Pulmonary artery endothelial cell (primary cell): ENCODE results near the gene MYL12A. TPM values are rescaled to one million over a fixed set of nuclear protein-coding genes. Genes with fewer than 3 reads are reported as not detected.

Experiments used
- DNase-seq: peaks from one replicate; pipeline ENCODE4 v3.0.0-alpha.2; 2011; ENCODE audit warnings: low read depth, low spot score
- total RNA-seq: library from RNA; depleted of rRNA; stranded (reverse); fragments of >200 nt; gene quantifications from 2 replicates; pipeline ENCODE4 v1.2.3, GENCODE V29; 2014

MYL12A gene
- total RNA-seq, 1 donor from 2014 or later, result 1,553 TPM

DNA sequence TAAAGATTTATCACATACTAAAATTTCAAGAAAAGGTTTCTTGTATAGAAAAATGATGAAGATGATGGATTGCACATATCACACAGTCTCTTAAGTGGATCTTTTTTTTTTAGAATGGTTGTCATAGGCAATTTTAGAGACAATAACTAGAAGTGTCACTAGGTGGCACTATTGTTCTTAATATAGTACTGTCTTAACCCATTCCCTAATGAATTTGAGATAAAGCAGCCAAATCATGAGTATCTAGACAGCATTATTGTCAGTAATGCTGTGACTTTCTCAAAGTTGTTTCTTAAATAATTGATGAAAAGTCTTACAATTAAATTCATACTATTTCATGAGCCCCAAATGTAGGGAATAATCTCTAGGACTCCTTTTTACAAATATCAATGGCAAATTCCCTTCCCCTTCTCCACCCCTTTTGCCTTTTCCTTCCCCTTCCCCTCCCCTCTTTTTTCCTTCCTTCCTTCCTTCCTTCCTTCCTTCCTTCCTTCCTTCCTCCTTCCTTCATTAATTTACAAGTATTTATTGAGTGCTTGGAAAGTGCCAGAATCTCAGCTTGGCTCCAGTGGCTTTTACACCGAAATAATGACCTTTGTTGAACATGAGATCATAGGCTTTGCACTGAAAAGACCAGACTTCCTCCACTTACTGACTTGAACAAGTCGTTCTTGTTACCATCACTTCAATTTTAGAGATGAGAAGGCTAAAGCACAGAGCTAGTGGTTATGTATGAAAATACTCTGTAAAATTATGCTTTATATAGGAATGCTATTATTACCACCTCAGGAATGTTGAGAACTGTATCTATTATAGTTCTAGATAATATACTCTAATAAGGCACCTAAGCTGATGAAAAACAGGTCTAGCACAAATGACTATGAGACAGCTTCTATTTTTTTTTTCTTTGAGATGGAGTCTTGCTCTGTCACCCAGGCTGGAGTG lies 34.1 kb downstream of the MYL12A start:
- no peak for DNase-seq

DNA sequence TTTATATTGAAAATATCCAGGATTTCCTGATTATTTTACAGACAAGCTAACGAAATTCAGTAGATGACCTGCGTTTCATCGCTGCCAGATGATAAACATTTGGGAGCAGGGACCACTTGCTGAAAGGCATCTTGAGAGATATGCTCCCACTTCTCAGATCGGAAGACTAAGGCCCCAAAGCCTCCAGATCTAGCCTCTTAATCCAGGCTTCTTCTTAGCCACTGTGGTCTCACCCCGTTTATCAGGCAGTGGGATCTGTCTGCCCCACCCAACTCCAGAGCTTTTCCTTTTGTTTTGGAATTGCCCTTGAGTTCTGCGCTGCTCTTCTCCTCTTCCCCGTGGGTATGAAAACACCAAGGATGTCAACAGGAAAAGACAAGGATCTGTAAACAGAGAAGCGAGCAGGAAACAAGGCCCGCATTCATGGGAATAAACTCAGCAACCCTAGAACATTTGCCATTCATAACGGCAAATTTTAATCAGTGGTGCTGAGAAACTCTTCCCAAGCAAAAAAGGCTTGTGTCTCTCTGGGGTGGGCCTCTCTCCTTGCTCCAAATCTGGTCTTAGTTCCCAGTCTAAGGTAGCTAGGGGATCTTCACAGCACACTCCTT lies 35.8 kb downstream of the MYL12A start:
- no peak for DNase-seq

DNA sequence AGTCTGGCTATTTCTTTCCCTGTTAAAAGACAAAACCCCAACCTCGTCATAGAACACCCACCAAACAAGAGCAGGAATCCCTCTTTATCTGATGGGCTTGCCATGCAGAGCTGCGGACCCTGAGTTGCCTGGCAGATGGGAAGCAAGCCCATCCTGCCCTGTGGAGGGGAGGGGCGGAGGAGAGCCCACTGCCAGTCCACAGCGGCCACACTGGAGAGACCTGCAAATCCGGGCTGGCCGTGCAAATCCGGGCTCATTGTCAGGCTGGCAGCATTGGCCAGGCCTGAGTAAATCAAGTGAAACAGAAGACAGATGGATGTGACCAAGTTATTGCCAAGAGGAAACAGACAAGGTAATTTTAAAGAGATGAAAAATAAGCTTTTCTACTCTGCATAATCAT lies 36.3 kb downstream of the MYL12A start:
- no peak for DNase-seq

DNA sequence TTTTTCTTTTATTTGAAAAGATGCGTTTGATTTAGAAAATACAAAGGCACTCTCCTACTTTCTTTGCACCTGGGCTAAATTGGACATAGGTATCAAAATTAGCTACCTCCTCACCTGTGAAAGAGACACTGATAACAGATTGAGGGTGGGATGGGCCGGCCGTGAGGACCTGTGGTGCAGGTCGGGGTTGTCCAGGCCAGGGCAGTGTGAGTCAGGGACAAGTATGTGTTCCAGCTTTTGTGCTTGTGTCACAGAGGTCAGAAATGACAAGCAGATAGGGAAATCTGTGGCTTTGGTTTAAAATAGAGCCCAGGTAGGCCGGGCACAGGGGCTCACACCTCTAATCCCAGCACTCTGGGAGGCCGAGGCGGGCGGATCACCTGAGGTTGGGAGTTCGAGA lies 36.9 kb downstream of the MYL12A start:
- DNase-seq, result no peak

DNA sequence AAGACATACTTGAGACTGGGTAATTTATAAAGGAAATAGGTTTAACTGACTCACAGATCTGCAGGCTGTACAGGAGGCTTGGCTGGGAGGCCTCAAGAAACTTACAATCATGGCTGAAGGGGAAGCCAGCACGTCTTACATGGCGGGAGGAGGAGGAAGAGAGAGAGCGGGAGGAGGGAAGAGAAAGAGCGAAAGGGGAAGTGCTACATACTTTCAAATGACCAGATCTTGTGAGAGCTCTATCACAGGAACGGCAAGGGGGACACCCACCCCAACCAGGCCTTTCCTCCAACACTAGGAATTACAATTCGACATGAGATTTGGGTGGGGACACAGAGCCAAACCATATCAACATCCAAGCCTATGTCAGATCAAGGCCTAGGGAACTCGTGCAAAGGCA lies 38.6 kb downstream of the MYL12A start:
- no peak for DNase-seq

DNA sequence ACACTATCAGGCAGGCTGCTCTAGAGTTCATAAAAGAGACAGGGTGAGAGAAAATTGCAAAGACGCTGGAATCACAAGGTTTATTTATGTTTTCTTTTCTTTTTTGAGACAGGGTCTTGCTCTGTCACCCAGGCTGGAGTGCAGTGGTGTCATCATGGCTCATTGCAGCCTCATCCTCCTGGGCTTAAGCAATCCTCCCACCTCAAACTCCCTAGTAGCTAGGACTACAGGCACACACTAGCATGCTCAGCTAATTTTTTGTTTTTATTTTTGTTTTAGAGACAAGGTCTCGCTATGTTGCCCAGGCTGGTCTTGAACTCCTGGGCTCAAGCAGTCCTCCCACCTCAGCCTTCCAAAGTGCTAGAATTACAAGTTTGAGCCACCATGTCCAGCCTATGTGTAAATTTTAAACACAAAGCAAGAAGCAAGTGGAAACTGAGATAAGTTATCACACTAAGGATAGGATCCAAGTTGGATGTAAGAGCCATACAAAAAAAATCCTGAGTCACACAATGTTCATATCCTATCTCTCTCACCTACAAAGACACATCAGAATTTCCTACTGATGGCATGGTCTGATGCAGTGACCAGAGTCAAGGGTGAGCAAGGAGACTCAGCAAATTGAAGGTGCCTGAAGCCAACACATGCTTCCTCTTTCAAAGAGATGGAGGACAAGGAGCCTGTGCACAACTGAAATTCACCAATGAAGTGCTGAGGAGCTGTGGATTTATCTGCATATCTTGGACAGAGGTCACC lies 45.8 kb downstream of the MYL12A start:
- no peak for DNase-seq

DNA sequence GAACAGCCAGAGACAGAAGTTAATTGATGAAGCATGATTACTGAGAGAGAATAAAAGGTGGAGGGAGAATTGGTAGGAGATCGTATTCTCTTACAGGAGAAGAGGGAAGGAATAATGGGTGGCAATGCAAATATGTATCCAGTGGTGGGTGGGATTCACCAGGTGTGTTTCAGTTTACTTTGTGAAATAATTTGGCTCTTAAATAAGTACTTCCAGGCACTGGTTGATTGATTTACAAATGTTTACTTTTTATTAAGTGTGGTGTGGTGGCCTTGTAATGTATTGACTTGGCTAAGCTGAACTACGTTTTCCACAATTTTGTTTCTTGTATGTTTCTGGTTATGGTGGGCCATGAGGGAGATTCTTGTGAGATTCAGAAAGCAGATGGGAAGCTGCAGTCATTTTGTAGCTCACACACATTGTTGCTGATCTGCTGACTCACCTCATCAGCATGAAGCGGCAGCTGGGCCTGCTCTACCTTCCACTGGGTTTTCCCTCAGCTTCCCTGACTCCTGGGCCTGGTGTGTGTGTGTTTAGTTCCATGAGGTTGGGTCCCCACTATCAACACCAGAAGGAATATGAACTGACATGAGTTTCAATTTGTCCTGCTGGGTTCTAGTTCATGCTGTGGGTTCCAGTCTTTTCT lies 47.0 kb downstream of the MYL12A start:
- DNase-seq, result no peak

DNA sequence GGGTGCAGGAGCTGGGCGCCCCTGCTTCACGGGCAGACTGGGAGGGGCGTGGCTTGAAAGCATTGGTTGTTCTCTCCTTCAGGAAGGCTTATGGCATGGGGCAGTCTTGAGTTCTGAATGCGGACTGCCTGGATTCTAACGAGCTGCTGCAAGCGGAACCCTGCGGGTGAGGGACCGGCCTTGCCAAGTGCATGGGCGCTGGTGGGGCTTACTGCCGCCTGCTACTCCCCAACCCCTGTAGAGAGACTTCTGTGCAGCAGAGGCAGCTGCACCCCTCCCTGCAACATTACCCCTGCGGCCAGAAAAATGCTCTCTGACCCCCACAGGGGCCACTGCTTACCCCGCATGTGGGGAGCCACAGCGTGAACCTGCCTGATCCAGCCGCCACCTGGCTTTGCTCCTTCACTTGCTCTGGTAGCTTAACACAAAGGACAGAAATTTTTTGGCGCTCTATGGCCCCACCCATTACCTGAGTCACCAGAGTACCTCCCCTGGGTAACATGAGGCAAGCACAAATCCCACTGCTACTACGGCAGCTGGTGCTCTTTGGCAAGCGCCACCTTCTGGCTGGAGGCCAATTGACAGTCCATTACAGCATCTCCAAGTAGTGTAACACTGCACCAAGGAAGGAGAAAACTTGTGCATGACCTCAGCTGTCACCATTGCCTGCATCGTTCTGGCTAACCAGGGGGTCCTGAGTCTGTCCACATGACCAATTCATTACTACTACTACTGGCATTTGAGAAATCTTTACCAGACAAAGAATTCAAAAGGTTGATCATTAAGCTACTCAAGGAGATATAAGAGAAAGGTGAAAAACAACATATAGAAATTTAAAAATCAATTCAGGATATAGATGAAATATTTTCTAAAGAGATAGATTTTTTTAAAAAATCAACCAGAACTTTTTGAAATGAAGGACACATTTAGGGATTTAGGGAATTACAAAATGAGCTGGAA lies 49.7 kb downstream of the MYL12A start:
- no peak for DNase-seq

DNA sequence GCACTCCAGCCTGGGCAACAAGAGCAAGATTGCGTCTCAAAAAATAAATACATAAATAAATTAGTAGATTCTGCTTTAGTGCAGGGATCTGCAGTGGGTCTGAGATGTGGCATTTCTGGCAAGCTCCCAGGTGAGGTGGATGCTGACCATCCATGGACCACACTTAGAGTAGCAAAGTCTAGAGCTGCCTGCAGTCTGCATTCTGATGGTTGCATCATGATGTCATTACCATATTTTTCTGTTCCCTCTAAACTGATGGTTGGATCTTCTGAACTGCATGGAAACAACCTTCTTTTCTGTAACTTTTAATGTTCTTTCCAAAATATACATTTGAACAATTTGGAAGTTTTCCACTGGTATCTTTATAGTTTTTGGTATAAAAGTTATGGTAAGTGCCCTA lies 57.2 kb downstream of the MYL12A start:
- no peak for DNase-seq

DNA sequence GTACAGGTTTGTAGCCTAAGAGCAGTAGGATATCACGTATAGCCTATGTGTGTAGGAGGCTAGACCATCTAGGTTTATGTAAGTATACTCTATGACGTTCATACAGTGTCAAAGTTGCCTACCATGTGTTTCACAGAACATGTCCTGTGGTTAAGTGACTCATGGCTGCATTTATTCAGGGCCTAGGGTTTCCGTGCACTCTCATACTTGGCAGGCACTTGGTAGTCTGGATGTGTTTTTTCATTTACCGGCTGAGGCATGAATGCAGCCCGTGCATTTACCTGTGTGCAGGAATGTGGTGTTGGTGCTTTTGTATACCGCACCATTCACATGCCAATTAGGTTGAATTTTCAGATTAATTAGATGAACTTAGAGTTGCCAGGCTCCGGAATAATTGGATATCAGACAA lies 57.8 kb downstream of the MYL12A start:
- no peak for DNase-seq

Other genes with a start within 250 kb of the MYL12A start
- 19.0 and 27.5 TPM in 2 replicates for gene LPIN2, start 234.7 kb upstream of the MYL12A start, total RNA-seq
- 0.07 and 0.11 TPM in 2 replicates for gene MYOM1, start 27.8 kb upstream of the MYL12A start, total RNA-seq
- 711 and 738 TPM in 2 replicates for gene MYL12B, start 14.3 kb downstream of the MYL12A start, total RNA-seq
- gene TGIF1, start 202.4 kb downstream of the MYL12A start, total RNA-seq, result 119 and 162 TPM in 2 replicates